HEK293 (cell line): ENCODE results near the gene TH.
A peak's percentile ranks its signal among the peaks of the same experiment; 100 is the strongest.

Experiments
- CTCF ChIA-PET: fragments of 350-600 bp; formaldehyde crosslinking; extraction: SDS; loops from one replicate; lab custom pipeline; 2021; ENCODE audit warnings: antibody characterized with exemption; lab: Yijun Ruan, JAX
- POLR2A ChIA-PET: fragments of 300-600 bp; formaldehyde crosslinking; extraction: SDS; loops from one replicate; lab custom pipeline; 2020; ENCODE audit warnings: antibody characterized with exemption, inconsistent platforms; lab: Yijun Ruan, JAX
- H3K27ac ChIP-seq: fragments of 200-500 bp; sonication (Bioruptor generic); 2 replicates; pipeline ENCODE4 v1.5.1; 2014; ENCODE audit warnings: low read depth, low read length, control low read depth, inconsistent platforms; ENCODE audit errors: extremely low read depth
- H3K36me3 ChIP-seq, 2 experiments: fragments of 200-500 bp in 1 of 2; sonication (Bioruptor generic) in 1 of 2; 1 replicate in 1 of 2; 2 replicates in 1 of 2; pipeline ENCODE4 v1.5.1; 2014 to 2017; ENCODE audit warnings: inconsistent platforms in 2 of 2, low read length in 2 of 2; ENCODE audit not compliant: control insufficient read depth in 2 of 2, insufficient read depth in 1 of 2
- H3K4me1 ChIP-seq: fragments of 200-500 bp; sonication (Bioruptor generic); 2 replicates; pipeline ENCODE4 v1.5.1; 2014; ENCODE audit warnings: mild to moderate bottlenecking, low read length, inconsistent platforms; ENCODE audit not compliant: control insufficient read depth, insufficient read depth
- H3K4me3 ChIP-seq: 2 replicates; pipeline ENCODE4 v1.5.1; 2011; ENCODE audit warnings: low read depth, mild to moderate bottlenecking, control low read depth, low read length, moderate library complexity
- H3K9me3 ChIP-seq: fragments of 200-500 bp; sonication (Bioruptor generic); 2 replicates; pipeline ENCODE4 v1.5.1; 2014; ENCODE audit warnings: low read depth, low read length, inconsistent platforms; ENCODE audit not compliant: control insufficient read depth, insufficient read depth
- CTCF ChIP-seq: fragments of 450-650 bp; formaldehyde crosslinking; IDR thresholded peaks from 2 replicates; pipeline ENCODE4 v1.5.1; 2016; ENCODE audit warnings: missing biosample characterization, missing genetic modification characterization
- GLIS2 ChIP-seq: fragments of 450-650 bp; formaldehyde crosslinking; IDR thresholded peaks from 2 replicates; pipeline ENCODE4 v1.5.1; 2016; ENCODE audit warnings: missing biosample characterization, missing genetic modification characterization
- PRDM10 ChIP-seq: fragments of 450-650 bp; formaldehyde crosslinking; IDR thresholded peaks from 2 replicates; pipeline ENCODE4 v1.5.1; 2016; ENCODE audit warnings: missing biosample characterization, missing genetic modification characterization
- ZBTB20 ChIP-seq: fragments of 450-650 bp; formaldehyde crosslinking; IDR thresholded peaks from 2 replicates; pipeline ENCODE4 v1.5.1; 2016; ENCODE audit warnings: missing biosample characterization, missing genetic modification characterization
- ZBTB26 ChIP-seq: fragments of 450-650 bp; formaldehyde crosslinking; optimal IDR thresholded peaks from 2 replicates; pipeline ENCODE3; 2016; ENCODE audit warnings: missing biosample characterization, mild to moderate bottlenecking, missing genetic modification characterization
- ZBTB8A ChIP-seq: fragments of 450-650 bp; formaldehyde crosslinking; IDR thresholded peaks from 2 replicates; pipeline ENCODE4 v1.5.1; 2016; ENCODE audit warnings: missing biosample characterization, missing genetic modification characterization
- ZFHX2 ChIP-seq: fragments of 450-650 bp; formaldehyde crosslinking; conservative IDR thresholded peaks from 2 replicates; pipeline ENCODE4 v1.5.1; 2016; ENCODE audit warnings: missing biosample characterization, missing genetic modification characterization
- ZNF112 ChIP-seq: fragments of 450-650 bp; formaldehyde crosslinking; IDR thresholded peaks from 2 replicates; pipeline ENCODE4 v1.5.0; 2017; ENCODE audit warnings: missing biosample characterization, missing genetic modification characterization
- ZNF585B ChIP-seq: fragments of 450-650 bp; formaldehyde crosslinking; IDR thresholded peaks from 2 replicates; pipeline ENCODE4 v1.5.1; 2016; ENCODE audit warnings: missing biosample characterization, missing genetic modification characterization
- ZNF791 ChIP-seq: fragments of 450-650 bp; formaldehyde crosslinking; IDR thresholded peaks from 2 replicates; pipeline ENCODE4 v1.5.1; 2016; ENCODE audit warnings: missing biosample characterization, missing genetic modification characterization

The TH gene

GRCh38 chr11:2143799-2144543 is 27.6 kb downstream of the TH start:
- H3K36me3 ChIP-seq: no peaks in the 10 kb centered on the region
- H3K4me3 ChIP-seq: no peak overlapping the region
- CTCF ChIA-PET: interaction anchor here (0.6 to 5.0 kb wide), 7 partner anchors 8 to 450 kb away, joined by 3 to 43 read pairs (median 3); no protein-coding TSS in a partner anchor
- POLR2A ChIA-PET: no interaction called here
- no peaks in the 10 kb centered on the region for H3K4me1 ChIP-seq
- H3K27ac ChIP-seq: no peak overlapping the region
- TF ChIP-seq ZNF112 (tag by site-specific recombination) (no peak), ZBTB20 (tag by site-specific recombination) (peak; percentile 91), ZBTB8A (peak; percentile 65), ZBTB26 (peak; percentile 35), ZNF585B (tag by site-specific recombination) (no peak), GLIS2 (peak; percentile 54), CTCF (tag by site-specific recombination) (0 out of 2 replicates have a peak, but pooled peaks have one; percentile 42), PRDM10 (tag by site-specific recombination) (no peak), ZFHX2 (tag by site-specific recombination) (peak; percentile 39)
- no peaks in the 10 kb centered on the region for H3K9me3 ChIP-seq

GRCh38 chr11:2143477-2143798 is 28.2 kb downstream of the TH start:
- H3K4me1 ChIP-seq: no peaks in the 10 kb centered on the region
- TF ChIP-seq PRDM10 (tag by site-specific recombination): 0 out of 2 replicates have a peak, but pooled peaks have one; percentile 24
- no peak for TF ChIP-seq ZNF791 (tag by site-specific recombination)
- H3K36me3 ChIP-seq: no peaks in the 10 kb centered on the region
- H3K4me3 ChIP-seq: no peak overlapping the region
- no peaks in the 10 kb centered on the region for H3K9me3 ChIP-seq
- CTCF ChIA-PET: interaction anchor here (0.7 to 5.0 kb wide), 6 partner anchors 8 to 450 kb away, joined by 3 to 43 read pairs (median 4); no protein-coding TSS in a partner anchor
- POLR2A ChIA-PET: no interaction called here
- no peak overlapping the region for H3K27ac ChIP-seq
